ENCODE measurements around the gene SH3BP4.

DNA sequence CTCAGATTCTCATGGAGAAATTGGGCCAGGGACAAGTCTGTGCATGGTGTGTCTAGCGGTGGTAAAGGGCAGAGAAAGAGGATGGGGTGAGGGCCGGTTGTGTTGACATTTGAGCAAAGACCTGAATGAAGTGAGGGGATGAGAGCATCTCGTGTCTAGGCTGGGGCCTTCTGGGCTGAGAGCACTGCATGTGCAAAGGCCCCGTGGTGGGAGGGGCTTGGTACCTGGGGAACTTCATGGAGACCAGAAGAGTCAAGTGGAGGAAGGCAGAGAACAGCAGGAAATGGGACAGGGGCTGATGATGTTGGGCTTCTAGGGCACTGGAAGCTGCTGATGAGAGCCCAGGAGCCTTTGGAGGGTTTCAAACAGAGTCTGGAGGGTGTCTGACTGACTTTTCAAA, 76.8 kb downstream of the SH3BP4 start:
- no peak for TF ChIP-seq EZH2 (IDR thresholded peaks at IDR 0.05; ENCODE audit: low read length)
- TF ChIP-seq, protein P1, sequence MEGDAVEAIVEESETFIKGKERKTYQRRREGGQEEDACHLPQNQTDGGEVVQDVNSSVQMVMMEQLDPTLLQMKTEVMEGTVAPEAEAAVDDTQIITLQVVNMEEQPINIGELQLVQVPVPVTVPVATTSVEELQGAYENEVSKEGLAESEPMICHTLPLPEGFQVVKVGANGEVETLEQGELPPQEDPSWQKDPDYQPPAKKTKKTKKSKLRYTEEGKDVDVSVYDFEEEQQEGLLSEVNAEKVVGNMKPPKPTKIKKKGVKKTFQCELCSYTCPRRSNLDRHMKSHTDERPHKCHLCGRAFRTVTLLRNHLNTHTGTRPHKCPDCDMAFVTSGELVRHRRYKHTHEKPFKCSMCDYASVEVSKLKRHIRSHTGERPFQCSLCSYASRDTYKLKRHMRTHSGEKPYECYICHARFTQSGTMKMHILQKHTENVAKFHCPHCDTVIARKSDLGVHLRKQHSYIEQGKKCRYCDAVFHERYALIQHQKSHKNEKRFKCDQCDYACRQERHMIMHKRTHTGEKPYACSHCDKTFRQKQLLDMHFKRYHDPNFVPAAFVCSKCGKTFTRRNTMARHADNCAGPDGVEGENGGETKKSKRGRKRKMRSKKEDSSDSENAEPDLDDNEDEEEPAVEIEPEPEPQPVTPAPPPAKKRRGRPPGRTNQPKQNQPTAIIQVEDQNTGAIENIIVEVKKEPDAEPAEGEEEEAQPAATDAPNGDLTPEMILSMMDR (optimal IDR thresholded peaks at IDR 0.05 in 1 of 3, IDR thresholded peaks at IDR 0.05 in 1 of 3, conservative IDR thresholded peaks at IDR 0.05 in 1 of 3; ENCODE audit: extremely low read depth in 1 of 3, insufficient read depth in 2 of 3, low read length in 3 of 3) = no peak
